Kidney (tissue), 22 donors: ENCODE results near the gene COPE. TPM values are rescaled to one million over a fixed set of nuclear protein-coding genes. Genes with fewer than 3 reads are reported as not detected.
A peak's percentile ranks its signal among the peaks of the same experiment; 100 is the strongest.

Experiments
- DNase-seq, 5 donors: peaks; one replicate each; pipeline ENCODE4 v3.0.0-alpha.2; 2013 to 2020
- FAIRE-seq: peaks from 2 replicates; lab custom pipeline; 2012; peaks lifted over from hg19 to GRCh38; lab: Jason Lieb, UNC
- H3K27ac ChIP-seq, 2 donors: one replicate each; pipeline ENCODE4 v1.7.0; 2013; ENCODE audit warnings: low read depth in 2 of 2, low read length in 2 of 2, inconsistent platforms in 1 of 2
- H3K27me3 ChIP-seq: one replicate; pipeline ENCODE4 v1.7.1; 2013; ENCODE audit warnings: low read length, inconsistent platforms; ENCODE audit not compliant: control insufficient read depth, insufficient read depth
- H3K36me3 ChIP-seq, 3 donors: one replicate each; pipeline versions ENCODE4 v1.7.0 to v1.7.1; 2013; ENCODE audit warnings: low read length in 3 of 3, control low read depth in 1 of 3, inconsistent platforms in 1 of 3; ENCODE audit not compliant: insufficient read depth in 3 of 3, control insufficient read depth in 2 of 3
- H3K4me1 ChIP-seq, 3 donors: one replicate each; pipeline versions ENCODE4 v1.7.0 to v1.7.1; 2013; ENCODE audit warnings: low read length in 3 of 3, inconsistent platforms in 1 of 3, low read depth in 1 of 3; ENCODE audit not compliant: control insufficient read depth in 2 of 3, insufficient read depth in 2 of 3
- H3K4me3 ChIP-seq, 3 donors: one replicate each; pipeline versions ENCODE4 v1.7.0 to v1.8.1; 2013; ENCODE audit warnings: low read length in 3 of 3, control low read depth in 1 of 3, inconsistent platforms in 1 of 3
- H3K9ac ChIP-seq, 3 donors: one replicate each; pipeline versions ENCODE4 v1.7.0 to v1.7.1; 2013; ENCODE audit warnings: low read length in 3 of 3, control low read depth in 1 of 3, inconsistent platforms in 1 of 3
- H3K9me3 ChIP-seq, 3 donors: one replicate each; pipeline versions ENCODE4 v1.7.0 to v1.7.1; 2013; ENCODE audit warnings: low read length in 3 of 3, control low read depth in 1 of 3, inconsistent platforms in 1 of 3; ENCODE audit not compliant: control insufficient read depth in 2 of 3, insufficient read depth in 1 of 3
- intact Hi-C: fragments of 100-400 bp; cut with DNase I; formaldehyde crosslinking; loops from one replicate; pipeline ENCODE4 v1.11.1; 2022
- long read RNA-seq, 10 donors: library from polyadenylated mRNA in 1 of 10; unstranded in 1 of 10; transcript quantifications; one replicate each; pipeline ENCODE4 v2.0.0 and lab custom pipeline, GENCODE V29; 2021 to 2026
- polyA plus RNA-seq: library from polyadenylated mRNA; stranded (reverse); fragments of 350-450 nt; fragmentation: Illumina TruSeq; extraction: RNeasy Lipid Tissue Mini Kit (QIAGEN cat#74804); gene quantifications from one replicate; pipeline ENCODE4 v1.2.3, GENCODE V29; 2014; ENCODE audit warnings: low read depth, low replicate concordance; ENCODE audit not compliant: insufficient read depth
- total RNA-seq: library from RNA; stranded (reverse); fragmentation: NEBNext Ultra II Directional; extraction: Animal tissue kit (Norgen Biotek cat#: 25700); gene quantifications from one replicate; pipeline ENCODE4 v1.2.1, GENCODE V29; 2021
- TF ChIP-seq, protein P1 (sequence below): IDR thresholded peaks from 3 replicates; pipeline ENCODE4 v1.5.1; 2012; ENCODE audit warnings: mild to moderate bottlenecking, moderate library complexity, borderline replicate concordance; ENCODE audit not compliant: insufficient read depth; ENCODE audit errors: extremely low read depth
- donor health status: control.
- donor health status: control.
- donor health status: control.
- donor health status: control.
- donor health status: control.
- donor health status: DM: yes; HTN: yes; CAD: no.
- donor health status: Normal renal cell carcinoma (clear cell type).

Gene COPE
- total RNA-seq = 166 TPM
- 263 TPM for polyA plus RNA-seq
- long read RNA-seq, donor 1, transcript COPE-201 (10 exons, 1,141 nt) = major isoform, 49 of 56 reads
- long read RNA-seq, donor 1, partial matches to known transcripts = 7 of 56 reads
- long read RNA-seq, donor 1, other reads (novel, unspliced or antisense) = 0 of 56 reads
- long read RNA-seq, donor 2, transcript COPE-201 (10 exons, 1,141 nt) = major isoform, 50 of 62 reads
- long read RNA-seq, donor 2, partial matches to known transcripts = 5 of 62 reads
- long read RNA-seq, donor 2, other reads (novel, unspliced or antisense) = 5 of 62 reads
- long read RNA-seq, donor 3, transcript COPE-201 (10 exons, 1,141 nt) = major isoform, 61 of 68 reads
- long read RNA-seq, donor 3, partial matches to known transcripts = 5 of 68 reads
- long read RNA-seq, donor 3, other reads (novel, unspliced or antisense) = 0 of 68 reads
- long read RNA-seq, donor 4, transcript COPE-201 (10 exons, 1,141 nt) = major isoform, 55 of 56 reads
- long read RNA-seq, donor 4, partial matches to known transcripts = 0 of 56 reads
- long read RNA-seq, donor 4, other reads (novel, unspliced or antisense) = 0 of 56 reads
- long read RNA-seq, donor 5, transcript COPE-201 (10 exons, 1,141 nt) = major isoform, 7 of 7 reads
- long read RNA-seq, donor 5, partial matches to known transcripts = 0 of 7 reads
- long read RNA-seq, donor 5, other reads (novel, unspliced or antisense) = 0 of 7 reads
- long read RNA-seq, donor 6, transcript COPE-201 (10 exons, 1,141 nt) = major isoform, 108 of 149 reads
- long read RNA-seq, donor 6, partial matches to known transcripts = 33 of 149 reads
- long read RNA-seq, donor 6, other reads (novel, unspliced or antisense) = 6 of 149 reads
- long read RNA-seq, donor 7, transcript COPE-201 (10 exons, 1,141 nt) = major isoform, 174 of 204 reads
- long read RNA-seq, donor 7, partial matches to known transcripts = 13 of 204 reads
- long read RNA-seq, donor 7, other reads (novel, unspliced or antisense) = 12 of 204 reads
- long read RNA-seq, donor 8, transcript COPE-201 (10 exons, 1,141 nt) = major isoform, 61 of 87 reads
- long read RNA-seq, donor 8, partial matches to known transcripts = 23 of 87 reads
- long read RNA-seq, donor 8, other reads (novel, unspliced or antisense) = 0 of 87 reads
- long read RNA-seq, donor 9, transcript COPE-201 (10 exons, 1,141 nt) = major isoform, 28 of 46 reads
- long read RNA-seq, donor 9, partial matches to known transcripts = 10 of 46 reads
- long read RNA-seq, donor 9, other reads (novel, unspliced or antisense) = 8 of 46 reads
- long read RNA-seq, donor 10, transcript COPE-201 (10 exons, 1,141 nt) = major isoform, 58 of 65 reads
- long read RNA-seq, donor 10, partial matches to known transcripts = 6 of 65 reads
- long read RNA-seq, donor 10, other reads (novel, unspliced or antisense) = 0 of 65 reads

DNA sequence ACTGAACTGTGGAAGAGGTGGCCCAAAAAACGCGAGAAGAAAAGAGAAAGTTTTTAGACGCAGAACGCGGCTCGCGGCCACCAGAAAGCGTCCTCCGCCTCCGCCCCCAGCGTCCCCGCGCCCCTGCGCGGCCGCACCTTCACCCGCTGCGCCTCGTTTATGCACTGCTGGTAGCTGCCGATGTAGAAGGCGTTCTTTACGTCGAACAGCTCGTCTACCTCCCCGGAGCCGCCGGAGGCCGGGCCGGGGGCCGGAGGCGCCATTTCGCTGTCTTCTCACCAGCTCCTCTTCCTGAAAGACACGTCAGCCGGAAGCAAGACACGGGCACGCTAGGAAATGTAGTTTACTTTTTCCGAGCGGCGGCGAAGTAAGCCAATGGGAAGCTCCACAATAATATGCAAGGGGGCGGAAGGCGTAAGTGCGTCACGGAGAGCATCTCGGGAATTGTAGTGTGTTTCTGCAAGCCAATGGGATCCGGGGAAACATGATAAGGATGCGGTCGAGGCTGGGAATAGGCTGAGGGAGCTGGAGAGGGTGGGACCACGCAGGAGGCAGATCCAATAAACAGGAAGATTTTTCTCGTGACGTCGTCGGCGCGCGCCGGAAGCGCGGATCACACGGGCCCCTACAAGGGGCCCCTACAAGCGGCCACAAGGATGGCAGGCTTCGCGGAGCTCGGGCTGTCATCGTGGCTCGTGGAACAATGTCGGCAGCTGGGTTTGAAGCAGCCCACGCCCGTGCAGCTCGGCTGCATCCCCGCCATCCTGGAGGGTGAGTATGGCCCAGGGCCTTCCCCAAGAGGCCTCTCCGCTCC is at the start of gene COPE, which contains the start of gene DDX49:
COPE (minus strand) TSS at position 302 of the 814 bp plus-strand sequence; CDS start at position 263, 39 bp downstream.
DDX49 (plus strand) TSS at position 630 of the 814 bp plus-strand sequence; CDS start at position 657, 27 bp downstream.
- TF ChIP-seq, protein P1, sequence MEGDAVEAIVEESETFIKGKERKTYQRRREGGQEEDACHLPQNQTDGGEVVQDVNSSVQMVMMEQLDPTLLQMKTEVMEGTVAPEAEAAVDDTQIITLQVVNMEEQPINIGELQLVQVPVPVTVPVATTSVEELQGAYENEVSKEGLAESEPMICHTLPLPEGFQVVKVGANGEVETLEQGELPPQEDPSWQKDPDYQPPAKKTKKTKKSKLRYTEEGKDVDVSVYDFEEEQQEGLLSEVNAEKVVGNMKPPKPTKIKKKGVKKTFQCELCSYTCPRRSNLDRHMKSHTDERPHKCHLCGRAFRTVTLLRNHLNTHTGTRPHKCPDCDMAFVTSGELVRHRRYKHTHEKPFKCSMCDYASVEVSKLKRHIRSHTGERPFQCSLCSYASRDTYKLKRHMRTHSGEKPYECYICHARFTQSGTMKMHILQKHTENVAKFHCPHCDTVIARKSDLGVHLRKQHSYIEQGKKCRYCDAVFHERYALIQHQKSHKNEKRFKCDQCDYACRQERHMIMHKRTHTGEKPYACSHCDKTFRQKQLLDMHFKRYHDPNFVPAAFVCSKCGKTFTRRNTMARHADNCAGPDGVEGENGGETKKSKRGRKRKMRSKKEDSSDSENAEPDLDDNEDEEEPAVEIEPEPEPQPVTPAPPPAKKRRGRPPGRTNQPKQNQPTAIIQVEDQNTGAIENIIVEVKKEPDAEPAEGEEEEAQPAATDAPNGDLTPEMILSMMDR = no peak
- peak within 1 kb of the TSS; percentile 84 to 89 for H3K27ac ChIP-seq
- FAIRE-seq = peak; percentile 99
- H3K9ac ChIP-seq = peak within 1 kb of the TSS; percentile 89 to 95 (median 91)
- no peaks in the 10 kb centered on the region for H3K27me3 ChIP-seq
- intact Hi-C loops = no loop called here
- H3K4me3 ChIP-seq = peak within 1 kb of the TSS; percentile 97 to 99 (median 98)
- DNase-seq = peak; percentile 99 to 100 (median 99)
- H3K4me1 ChIP-seq = peaks cover 3 to 16% (median 7%) of the 10 kb centered on the region in 3 donors
- peaks cover 0 to 14% (median 13%) of the 10 kb centered on the region in 3 donors for H3K36me3 ChIP-seq
- no peaks in the 10 kb centered on the region for H3K9me3 ChIP-seq

GRCh38 chr19:18967358-18968146 is 48.4 kb upstream of the COPE start:
- Histone ChIP-seq H3K9me3 (no peaks in the 10 kb centered on the region), H3K36me3 (no peaks in the 10 kb centered on the region), H3K27ac (peak overlapping the region; percentile 88 to 96), H3K27me3 (no peaks in the 10 kb centered on the region), H3K4me1 (peaks cover 0 to 5% (median 3%) of the 10 kb centered on the region in 3 donors), H3K4me3 (no peak overlapping the region), H3K9ac (peak overlapping the region in 2 of 3 donors; percentile 54 to 71)
- TF ChIP-seq, protein P1 = no peak
- peak; percentile 62 for FAIRE-seq
- peak; percentile 77 to 92 (median 86) for DNase-seq
- intact Hi-C loops = no loop called here
